Right ventricle myocardium superior (tissue), 1 donor: ENCODE measurements around the gene PRAMEF5. TPM values are rescaled to one million over a fixed set of nuclear protein-coding genes. Genes with fewer than 3 reads are reported as not detected.
"Not testable (repeated sequence)": the region's sequence is repeated elsewhere in the genome, so short reads cannot be mapped to it uniquely, and the experiment has no call there.

Experiments
- ATAC-seq: fragments of 200-7000 bp; cut with Tn5 transposase; one replicate; pipeline ENCODE4 v1.9.1; 2020; ENCODE audit warnings: mild to moderate bottlenecking; ENCODE audit not compliant: poor library complexity
- DNase-seq: peaks from one replicate; pipeline ENCODE4 v3.0.0-alpha.2; 2020
- intact Hi-C: fragments of 100-400 bp; cut with DNase I; formaldehyde crosslinking; loops from one replicate; pipeline ENCODE4 v1.11.2; 2022
- long read RNA-seq: library from polyadenylated mRNA; unstranded; transcript quantifications from one replicate; pipeline ENCODE4 v2.0.0, GENCODE V29; 2021
- total RNA-seq: library from RNA; stranded (reverse); fragmentation: NEBNext Ultra II Directional; extraction: Animal tissue kit (Norgen Biotek cat#: 25700); gene quantifications from one replicate; pipeline ENCODE4 v1.2.1, GENCODE V29; 2021
- donor health status: DM: no; HTN: yes; CAD: no; lungs with severe emphysema.

Gene PRAMEF5
- total RNA-seq: not detected
- long read RNA-seq: 0 reads

DNA sequence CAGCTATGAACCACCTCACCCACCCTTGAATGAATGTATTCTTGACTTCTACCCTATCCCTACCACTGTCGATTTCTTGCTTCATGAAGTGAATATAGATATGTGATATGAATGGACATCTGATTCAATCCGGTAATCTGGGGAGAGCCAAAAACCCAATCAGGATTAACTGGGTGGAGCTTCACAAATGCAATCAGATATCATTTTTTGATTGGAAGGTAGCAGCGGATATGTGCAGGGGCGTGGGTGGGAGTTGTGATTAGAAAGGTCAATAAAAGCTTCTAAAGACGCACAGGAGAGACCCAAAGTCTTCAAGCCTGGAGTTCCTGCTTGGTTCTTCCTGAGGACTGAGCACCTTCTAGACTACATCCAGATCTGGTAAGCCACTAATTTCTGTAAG is at the start of gene PRAMEF5:
Gene PRAMEF5 (plus strand): TSS at position 301 of the 400 bp plus-strand sequence. CDS start 5,071 bp downstream, outside the sequence.
- DNase-seq, ATAC-seq, intact Hi-C loops: not testable (repeated sequence)

DNA sequence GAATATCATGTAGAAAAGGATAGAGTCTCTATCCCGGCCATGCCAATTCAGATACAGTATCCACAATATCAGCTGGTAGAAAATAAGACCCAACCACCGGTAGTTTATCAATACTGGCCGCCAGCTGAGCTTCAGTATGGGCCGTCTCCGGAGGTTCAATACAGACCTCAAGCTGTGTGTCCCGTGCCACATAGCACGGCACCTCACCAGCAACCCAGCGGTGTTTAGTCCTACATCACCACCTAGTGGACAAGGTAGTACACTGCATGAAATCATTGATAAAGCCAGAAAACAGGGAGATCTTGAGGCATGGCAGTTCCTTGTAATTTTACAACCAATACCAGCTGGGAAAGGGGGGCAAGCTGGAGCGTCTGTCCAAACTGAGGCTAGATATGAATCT is 45.3 kb upstream of the PRAMEF5 start:
- ATAC-seq, DNase-seq, intact Hi-C loops: not testable (repeated sequence)

DNA sequence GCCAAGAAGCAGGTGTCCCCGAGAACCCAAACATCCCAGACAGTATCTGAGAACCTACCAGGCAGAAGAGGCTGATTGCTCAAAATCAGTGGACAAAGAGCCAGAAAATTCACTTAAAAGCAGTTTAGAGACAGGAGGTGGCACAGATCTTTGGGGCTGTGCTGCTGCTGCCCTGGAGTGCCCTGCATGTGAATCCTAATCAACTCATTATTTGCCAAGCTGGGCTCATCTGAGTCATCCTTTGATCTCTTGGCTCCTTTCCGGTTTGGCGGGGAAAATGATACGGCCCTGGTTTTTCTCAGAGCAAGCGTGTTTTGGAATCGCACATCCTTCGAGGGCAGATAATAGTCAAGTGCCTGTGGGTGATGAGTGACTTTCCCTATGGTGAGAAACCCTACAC is 37.4 kb upstream of the PRAMEF5 start:
- DNase-seq, ATAC-seq, intact Hi-C loops: not testable (repeated sequence)

DNA sequence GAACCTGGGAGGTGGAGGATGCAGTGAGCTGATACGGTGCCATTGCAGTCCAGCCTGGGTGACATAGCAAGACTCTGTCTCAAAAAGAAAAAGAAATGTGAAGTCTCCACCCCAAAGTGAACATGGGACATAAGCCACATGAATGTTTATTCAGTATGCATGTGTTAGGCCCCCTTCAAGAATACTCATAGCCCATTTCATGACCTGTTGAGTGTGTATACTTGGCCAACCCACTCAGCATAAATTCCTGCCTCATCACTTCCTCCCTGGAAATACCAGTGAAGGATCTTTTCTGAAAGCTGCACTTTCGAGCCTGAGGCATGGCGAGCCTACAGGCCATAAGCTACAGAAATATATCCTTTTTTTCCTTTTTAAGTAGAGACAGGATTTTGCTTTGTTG is 34.8 kb upstream of the PRAMEF5 start:
- ATAC-seq, intact Hi-C loops, DNase-seq: not testable (repeated sequence)

DNA sequence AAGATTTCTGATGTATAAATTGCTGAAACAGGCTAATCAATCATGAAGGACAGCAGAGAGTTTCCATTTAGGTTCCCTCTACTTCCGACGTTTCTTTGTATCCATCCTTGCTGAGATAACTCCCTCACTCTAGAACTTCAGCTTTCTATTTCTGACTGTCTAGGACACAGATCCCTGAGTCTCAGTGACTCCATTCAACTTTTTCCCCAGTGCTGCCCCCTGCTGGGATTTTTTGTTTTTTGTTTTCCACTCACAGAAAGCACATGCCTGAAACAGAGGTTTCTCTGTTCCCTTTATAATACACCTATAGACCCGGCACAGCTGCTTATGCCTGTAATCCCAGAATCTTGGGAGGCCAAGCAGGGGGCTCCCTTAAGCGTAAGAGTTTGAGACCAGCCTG is 31.2 kb upstream of the PRAMEF5 start:
- ATAC-seq, intact Hi-C loops, DNase-seq: not testable (repeated sequence)

DNA sequence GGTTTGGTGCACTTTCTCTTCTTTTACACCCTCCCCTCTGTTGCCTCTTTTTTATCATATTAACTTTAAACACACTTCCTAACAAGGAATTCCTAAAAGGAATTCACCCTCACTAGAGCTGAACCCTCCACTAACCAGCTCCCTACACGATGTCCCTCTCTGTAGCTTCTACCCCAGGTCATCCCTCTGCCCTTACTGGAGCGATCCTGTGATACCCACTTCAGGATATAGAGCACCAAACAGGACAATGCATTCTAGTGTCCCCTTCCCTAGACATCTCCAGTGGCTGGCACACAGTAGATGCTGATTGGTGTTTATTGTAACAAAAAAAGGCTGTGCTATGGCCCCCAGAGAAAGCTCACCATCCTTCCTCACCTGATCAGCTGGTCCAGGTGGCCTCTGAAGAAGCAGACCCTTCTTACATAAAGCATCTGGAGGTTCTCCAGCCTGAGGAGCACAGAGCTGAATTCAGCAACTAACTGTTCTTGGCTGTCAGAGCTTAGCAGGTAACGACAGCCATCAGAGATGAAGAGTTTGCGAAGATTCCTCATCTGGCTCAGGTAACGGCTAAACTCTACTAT is 29.4 kb upstream of the PRAMEF5 start:
- intact Hi-C loops: no loop called here
- DNase-seq: peak; percentile 6
- no peak for ATAC-seq

DNA sequence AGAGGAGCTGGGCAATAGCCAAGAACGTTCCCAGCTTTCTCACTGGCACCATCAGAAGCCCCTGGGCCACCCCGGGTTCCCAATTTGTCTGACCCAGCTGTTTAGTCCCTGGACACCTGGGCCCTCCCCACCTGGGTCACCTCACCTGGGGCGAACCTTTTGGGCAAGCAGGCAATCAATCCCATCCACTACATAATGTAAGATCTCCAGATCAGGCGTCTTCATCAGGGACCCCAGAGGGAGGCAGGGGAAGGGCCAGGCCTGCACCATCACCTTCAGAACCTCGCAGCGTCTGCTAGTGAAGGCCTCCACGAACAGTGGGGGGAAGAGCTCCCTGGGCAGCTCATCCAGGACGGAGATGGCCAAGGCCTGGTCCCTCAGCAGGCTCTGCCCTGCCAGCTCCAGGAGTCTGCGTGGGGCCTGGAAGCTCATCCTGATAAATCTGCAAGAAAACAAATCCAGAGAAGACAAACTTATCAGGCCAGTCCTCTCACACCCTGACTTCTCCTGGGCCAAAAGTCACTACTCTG is 28.3 kb upstream of the PRAMEF5 start, which contains the start of gene PRAMEF18:
Gene PRAMEF18 (minus strand): TSS at position 480 of the 530 bp plus-strand sequence. CDS start 48 bp downstream, at position 432.
- DNase-seq: peak; percentile 21
- ATAC-seq, intact Hi-C loops: not testable (repeated sequence)

DNA sequence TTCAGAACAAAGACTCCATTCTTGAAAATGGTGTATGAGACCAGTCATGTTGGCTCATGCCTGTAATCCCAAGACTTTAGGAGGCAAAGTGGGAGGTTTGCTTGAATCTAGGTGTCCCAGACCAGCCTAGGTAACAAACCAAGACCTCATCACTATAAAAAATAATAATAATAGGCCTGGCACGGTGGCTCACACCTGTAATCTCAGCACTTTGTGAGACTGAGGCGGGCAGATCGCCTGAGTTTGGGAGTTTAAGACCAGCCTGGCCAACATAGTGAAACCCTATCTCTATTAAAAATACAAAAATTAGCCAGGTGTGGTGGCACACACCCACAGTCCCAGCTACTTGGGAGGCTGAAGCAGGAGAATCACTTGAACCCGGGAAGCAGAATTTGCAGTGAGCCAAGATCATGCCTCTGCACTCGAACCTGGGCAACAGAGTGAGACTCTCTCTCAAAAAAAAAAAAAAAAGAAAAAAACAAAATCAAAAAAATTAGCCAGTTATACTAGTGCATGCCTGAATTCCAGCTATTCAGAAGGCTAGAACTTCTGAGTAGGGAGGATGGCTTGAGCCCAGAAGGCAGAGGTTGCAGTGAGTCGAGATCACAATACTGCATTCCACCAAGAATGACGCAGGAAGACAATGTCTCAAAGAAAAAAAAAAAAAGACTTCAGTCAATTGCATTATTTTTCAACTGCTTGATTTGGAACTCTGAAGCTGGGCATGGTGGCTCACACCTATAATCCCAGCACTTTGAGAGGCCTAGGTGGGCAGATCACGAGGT is 26.5 kb upstream of the PRAMEF5 start:
- ATAC-seq, intact Hi-C loops: not testable (repeated sequence)
- peak; percentile 13 for DNase-seq

DNA sequence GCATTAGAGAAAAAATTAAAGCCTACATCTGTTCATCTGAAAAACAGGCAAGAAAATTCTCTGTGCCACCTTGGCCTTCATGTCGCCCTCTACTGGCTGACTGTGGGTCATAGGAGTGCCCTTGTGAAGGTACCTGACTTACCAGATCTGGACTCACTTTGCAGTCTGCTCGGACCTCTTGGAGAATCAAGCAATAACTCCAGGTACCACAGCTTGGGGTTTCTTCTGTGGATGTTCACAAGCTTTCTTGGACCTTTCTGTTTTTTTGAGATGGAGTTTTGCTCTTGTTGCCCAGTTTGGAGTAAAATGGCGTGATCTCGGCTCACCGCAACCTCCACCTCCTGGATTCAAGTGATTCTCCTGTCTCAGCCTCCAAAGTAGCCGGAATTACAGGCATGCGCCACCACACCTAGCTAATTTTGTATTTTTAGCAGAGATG is 25.6 kb upstream of the PRAMEF5 start:
- intact Hi-C loops: no loop called here
- DNase-seq: peak; percentile 16
- no peak for ATAC-seq

DNA sequence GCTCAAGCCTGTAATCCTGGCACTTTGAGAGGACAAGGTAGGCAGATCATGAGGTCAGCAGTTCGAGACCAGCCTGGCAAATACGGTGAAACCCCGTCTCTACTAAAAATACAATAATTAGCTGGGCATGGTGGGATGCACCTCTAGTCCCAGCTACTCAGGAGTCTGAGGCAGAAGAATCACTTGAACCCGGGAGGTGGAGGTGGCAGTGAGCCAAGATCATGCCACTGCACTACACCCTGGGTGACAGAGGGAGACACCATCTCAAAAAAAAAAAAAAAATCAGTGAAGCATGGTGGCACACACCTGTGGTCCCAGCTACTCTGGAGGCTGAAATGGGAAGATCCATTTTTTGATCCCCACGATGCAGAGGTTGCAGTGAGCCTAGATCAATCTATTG is 23.9 kb upstream of the PRAMEF5 start:
- ATAC-seq, DNase-seq, intact Hi-C loops: not testable (repeated sequence)

DNA sequence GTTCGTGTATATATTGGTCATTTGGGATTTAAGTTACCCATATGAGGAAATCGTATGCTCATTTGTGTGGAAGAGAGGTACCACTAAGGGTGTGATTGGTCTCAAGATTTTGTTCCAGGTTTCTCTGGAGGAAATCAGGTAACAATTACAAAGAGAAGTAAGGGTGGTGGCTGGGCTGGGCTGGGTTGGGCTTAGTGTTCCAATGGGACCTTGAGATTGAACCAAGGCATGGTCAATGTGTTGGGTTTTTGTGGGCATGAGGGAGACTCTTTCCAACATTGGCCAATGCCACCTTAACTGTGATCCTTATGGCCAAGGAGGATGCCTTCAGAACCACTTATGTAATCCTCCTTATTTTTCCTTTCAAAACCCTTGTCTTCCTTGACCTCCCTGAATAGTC is 23.4 kb upstream of the PRAMEF5 start:
- DNase-seq: peak; percentile 10
- ATAC-seq, intact Hi-C loops: not testable (repeated sequence)

DNA sequence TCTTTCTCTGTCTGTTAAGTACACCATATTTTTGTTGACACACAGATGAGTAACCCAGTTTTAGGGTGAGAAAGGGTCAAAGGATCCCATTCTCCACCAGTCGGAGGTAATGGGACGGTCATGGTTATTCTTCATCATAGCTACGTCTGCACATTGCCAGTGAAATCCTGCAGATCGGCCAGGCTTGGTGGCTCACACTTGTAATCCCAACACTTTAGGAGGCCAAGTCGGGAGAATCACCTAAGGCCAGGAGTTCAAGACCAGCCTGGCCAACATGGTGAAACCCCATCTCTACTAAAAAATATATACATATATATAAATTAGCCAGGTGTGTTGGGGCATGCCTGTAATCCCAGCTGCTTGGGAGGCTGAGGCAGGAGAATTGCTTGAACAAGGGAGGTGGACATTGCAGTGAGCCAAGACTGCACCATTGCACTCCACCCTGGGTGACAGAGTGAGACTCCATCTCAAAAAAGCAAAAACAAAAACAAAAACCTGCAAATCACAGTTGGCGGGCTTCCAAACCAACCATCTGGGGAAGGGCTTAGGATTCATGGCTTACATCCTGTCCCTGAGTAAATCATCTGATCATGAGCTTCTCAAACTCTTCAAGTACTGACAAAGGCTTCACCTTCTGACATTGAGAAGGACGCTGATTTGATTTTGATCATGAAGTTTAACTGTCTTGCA is 22.8 kb upstream of the PRAMEF5 start:
- peak; percentile 32 for DNase-seq
- ATAC-seq: not testable (repeated sequence)

DNA sequence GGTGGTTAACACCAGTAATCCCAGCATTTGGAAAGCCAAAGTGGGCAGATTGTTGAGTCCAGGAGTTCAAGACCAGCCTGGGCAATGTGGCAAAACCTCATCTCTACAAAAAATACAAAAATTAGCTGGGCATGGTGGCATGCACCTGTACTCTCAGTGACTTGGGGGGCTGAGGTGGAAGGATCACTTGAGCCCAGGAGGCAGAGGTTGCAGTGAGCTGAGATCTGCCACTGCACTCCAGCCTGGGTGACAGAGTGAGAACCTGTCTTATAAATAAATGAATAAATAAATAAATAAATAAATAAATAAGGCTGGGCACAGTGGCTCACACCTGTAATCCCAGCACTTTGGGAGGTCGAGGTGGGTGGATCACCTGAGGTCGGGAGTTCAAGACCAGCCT is 21.9 kb upstream of the PRAMEF5 start:
- intact Hi-C loops, ATAC-seq: not testable (repeated sequence)
- DNase-seq: peak; percentile 6

More for the DNA sequence above, 22.8 kb upstream of the PRAMEF5 start:
- intact Hi-C loops: not testable (repeated sequence)

DNA sequence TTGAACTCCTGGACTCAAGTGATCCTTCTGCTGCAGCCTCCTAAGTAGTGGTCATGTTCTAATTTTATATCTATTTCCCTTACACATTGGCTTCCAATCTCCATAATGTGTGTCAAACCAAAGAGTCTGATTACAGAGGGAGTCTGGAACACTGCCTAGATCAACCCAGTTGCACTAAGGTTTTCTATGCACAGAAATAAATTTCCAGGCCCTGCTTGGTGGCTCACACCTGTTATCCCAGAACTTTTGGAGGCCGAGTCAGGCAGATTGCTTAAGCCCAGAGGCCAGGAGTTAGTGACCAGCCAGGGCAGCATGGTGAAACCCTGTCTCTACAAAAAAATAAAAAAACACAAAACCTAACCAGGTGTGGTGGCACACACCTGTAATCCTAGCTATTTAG is 19.9 kb upstream of the PRAMEF5 start:
- peak; percentile 9 for DNase-seq
- intact Hi-C loops, ATAC-seq: not testable (repeated sequence)

DNA sequence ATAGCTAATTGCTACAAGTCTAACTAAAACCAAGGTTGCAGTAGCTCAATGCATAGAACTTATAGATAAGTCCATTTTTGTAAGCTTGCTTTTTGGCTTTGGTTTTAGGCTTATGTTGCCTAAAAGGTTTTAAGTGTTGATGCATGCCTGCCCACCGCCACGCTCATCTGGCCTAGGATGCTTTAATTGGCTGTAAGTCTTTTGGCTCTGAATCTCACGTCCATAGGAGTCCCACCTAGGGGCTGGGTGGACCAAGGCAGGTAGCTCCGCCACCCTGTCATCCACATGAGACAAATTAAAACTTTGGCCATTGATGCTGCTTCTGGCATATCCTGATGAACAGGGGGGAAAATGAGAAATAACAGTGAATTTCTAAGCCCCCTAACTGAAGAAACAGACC is 16.4 kb upstream of the PRAMEF5 start:
- intact Hi-C loops, ATAC-seq: not testable (repeated sequence)
- peak; percentile 15 for DNase-seq

DNA sequence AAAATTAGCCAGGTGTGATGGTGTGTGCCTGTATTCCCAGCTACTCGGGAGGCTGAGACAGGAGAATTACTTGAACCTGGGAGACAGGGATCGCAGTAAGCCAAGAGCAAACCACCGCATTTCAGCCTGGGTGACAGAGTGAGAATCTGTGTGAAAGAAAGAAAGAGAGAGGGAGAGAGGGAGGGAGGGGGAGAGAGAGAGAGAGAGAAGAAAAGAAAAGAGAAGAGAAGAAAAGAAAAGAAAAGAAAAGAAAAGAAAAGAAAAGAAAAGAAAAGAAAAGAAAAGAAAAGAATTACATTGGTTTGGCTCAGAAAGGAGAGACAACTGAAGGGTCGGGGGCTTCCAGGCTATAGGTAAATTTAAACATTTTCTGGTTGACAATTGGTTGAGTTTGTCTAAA is 14.4 kb upstream of the PRAMEF5 start:
- intact Hi-C loops, DNase-seq, ATAC-seq: not testable (repeated sequence)

DNA sequence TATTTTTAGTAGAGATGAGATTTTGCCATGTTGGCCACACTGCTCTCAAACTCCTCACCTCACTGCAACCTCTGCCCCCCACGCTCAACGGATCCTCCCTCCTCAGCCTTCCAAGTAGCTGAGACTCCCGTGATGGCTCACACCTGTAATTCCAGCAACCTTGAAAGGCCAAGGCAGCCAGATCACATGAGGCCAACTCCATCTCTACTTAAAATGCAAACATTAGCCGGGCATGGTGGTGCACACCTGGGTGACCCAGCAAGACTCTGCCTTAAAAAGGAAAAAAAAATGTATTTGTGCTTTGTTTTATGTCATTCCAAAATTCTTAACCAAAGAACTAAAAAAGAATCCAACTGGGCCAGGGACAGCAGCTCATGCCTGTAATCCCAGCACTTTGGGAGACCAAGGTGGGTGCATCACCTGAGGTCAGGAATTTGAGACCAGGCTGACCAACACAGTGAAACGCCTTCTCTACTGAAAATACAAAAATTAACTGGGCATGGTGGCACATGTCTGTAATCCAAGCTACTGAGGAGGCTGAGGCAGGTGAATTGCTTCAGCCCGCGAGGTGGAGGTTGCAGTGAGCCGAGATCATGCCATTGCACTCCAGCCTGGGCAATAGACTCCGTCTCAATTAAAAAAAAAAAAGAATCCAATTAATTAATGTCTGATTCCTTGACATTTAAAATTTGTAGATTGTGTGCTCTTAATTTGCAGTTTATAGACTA is 10.3 kb upstream of the PRAMEF5 start:
- intact Hi-C loops, ATAC-seq, DNase-seq: not testable (repeated sequence)
